SU-DHL-6 (cell line): Measurements from ENCODE around the gene DNAJC9.

ENCODE experiments used
- CTCF ChIP-seq: fragments of 200-600 bp; sonication (generic); IDR thresholded peaks from one replicate; pipeline ENCODE4 v1.5.1; 2017; ENCODE audit warnings: antibody characterized with exemption, mild to moderate bottlenecking, low read length, moderate library complexity; ENCODE audit not compliant: insufficient read depth, poor library complexity, severe bottlenecking
- EZH2phosphoT487 ChIP-seq: fragments of 200-600 bp; sonication (generic), shearing (Covaris generic); conservative IDR thresholded peaks from 2 replicates; pipeline ENCODE4 v1.6.1; 2018; ENCODE audit warnings: mild to moderate bottlenecking, antibody characterized with exemption, low read length, moderate library complexity, mixed read lengths

GRCh38 chr10:73209705-73210104 lies 37.4 kb downstream of the DNAJC9 start:
- TF ChIP-seq CTCF (no peak), EZH2phosphoT487 (no peak)
